ENCODE measurements around the gene TIGD3.

TIGD3 gene

GRCh38 chr11:65355013-65355775, 643 bp downstream of the TIGD3 start:
- H3K4me3 ChIP-seq (ENCODE audit: control insufficient read depth, low read depth, low read length), result peak overlapping the region; percentile 58
- DNase-seq (ENCODE audit: low read depth), result no peak
- no peak for TF ChIP-seq CTCF (IDR thresholded peaks at IDR 0.05; ENCODE audit: control insufficient read depth, insufficient read depth, low read depth, low read length, missing control alignments)

GRCh38 chr11:65355776-65356393, 1.3 kb downstream of the TIGD3 start:
- TF ChIP-seq CTCF (IDR thresholded peaks at IDR 0.05; ENCODE audit: control insufficient read depth, insufficient read depth, low read depth, low read length, missing control alignments), result no peak
- H3K4me3 ChIP-seq (ENCODE audit: control insufficient read depth, low read depth, low read length), result peak overlapping the region; percentile 58
- no peak for DNase-seq (ENCODE audit: low read depth)

GRCh38 chr11:65356394-65356972, 1.9 kb downstream of the TIGD3 start:
- H3K4me3 ChIP-seq (ENCODE audit: control insufficient read depth, low read depth, low read length), result no peak overlapping the region
- no peak for TF ChIP-seq CTCF (IDR thresholded peaks at IDR 0.05; ENCODE audit: control insufficient read depth, insufficient read depth, low read depth, low read length, missing control alignments)
- no peak for DNase-seq (ENCODE audit: low read depth)

- no peak for DNase-seq (ENCODE audit: low read depth)
- TF ChIP-seq CTCF (IDR thresholded peaks at IDR 0.05; ENCODE audit: control insufficient read depth, insufficient read depth, low read depth, low read length, missing control alignments), result no peak
- no peak overlapping the region for H3K4me3 ChIP-seq (ENCODE audit: control insufficient read depth, low read depth, low read length)
Measured at GRCh38 chr11:65357856-65358356, 3.4 kb downstream of the TIGD3 start.

- TF ChIP-seq CTCF (IDR thresholded peaks at IDR 0.05; ENCODE audit: control insufficient read depth, insufficient read depth, low read depth, low read length, missing control alignments), result no peak
- no peak overlapping the region for H3K4me3 ChIP-seq (ENCODE audit: control insufficient read depth, low read depth, low read length)
- DNase-seq (ENCODE audit: low read depth), result no peak
Measured at GRCh38 chr11:65362320-65362931, 7.9 kb downstream of the TIGD3 start.

- no peak for TF ChIP-seq CTCF (IDR thresholded peaks at IDR 0.05; ENCODE audit: control insufficient read depth, insufficient read depth, low read depth, low read length, missing control alignments)
- no peak overlapping the region for H3K4me3 ChIP-seq (ENCODE audit: control insufficient read depth, low read depth, low read length)
- DNase-seq (ENCODE audit: low read depth), result no peak
Measured at GRCh38 chr11:65362966-65363365, 8.4 kb downstream of the TIGD3 start.

All from AG09309 (cell line).